BLaER1 treated with 17β-estradiol and CSF1 and Interleukin-3, amounts not matched to agents 10 nM and 100 nM (cell line): ENCODE results near the gene KRT35.
A peak's percentile ranks its signal among the peaks of the same experiment; 100 is the strongest.

ENCODE experiments used
- H3K27ac ChIP-seq, 11 experiments: shearing (Covaris generic); formaldehyde crosslinking; 2 replicates each; pipeline ENCODE4 v1.8.1; 2022
- H3K27me3 ChIP-seq, 11 experiments: shearing (Covaris generic); formaldehyde crosslinking; 2 replicates each; pipeline ENCODE4 v1.8.1; 2022
- H3K36me3 ChIP-seq, 11 experiments: shearing (Covaris generic); formaldehyde crosslinking; 2 replicates each; pipeline ENCODE4 v1.8.1; 2022
- H3K4me1 ChIP-seq, 10 experiments: shearing (Covaris generic); formaldehyde crosslinking; 2 replicates each; pipeline ENCODE4 v1.8.1; 2022
- H3K4me2 ChIP-seq, 11 experiments: shearing (Covaris generic); formaldehyde crosslinking; 2 replicates each; pipeline ENCODE4 v1.8.1; 2022
- H3K4me3 ChIP-seq, 10 experiments: shearing (Covaris generic); formaldehyde crosslinking; 2 replicates each; pipeline ENCODE4 v1.8.1; 2022
- H3K9ac ChIP-seq, 11 experiments: shearing (Covaris generic); formaldehyde crosslinking; 2 replicates each; pipeline ENCODE4 v1.8.1; 2022
- H3K9me3 ChIP-seq, 11 experiments: shearing (Covaris generic); formaldehyde crosslinking; replicated peaks in 1 of 11; 2 replicates each; pipeline ENCODE4 v1.8.1; 2022
- H4K20me1 ChIP-seq, 11 experiments: shearing (Covaris generic); formaldehyde crosslinking; 2 replicates each; pipeline ENCODE4 v1.8.1; 2022
- Cebpa-rat ChIP-seq, 11 experiments: shearing (Covaris generic); IDR thresholded peaks; 2 replicates each; pipeline ENCODE4 v1.8.1; 2022

The KRT35 gene

DNA sequence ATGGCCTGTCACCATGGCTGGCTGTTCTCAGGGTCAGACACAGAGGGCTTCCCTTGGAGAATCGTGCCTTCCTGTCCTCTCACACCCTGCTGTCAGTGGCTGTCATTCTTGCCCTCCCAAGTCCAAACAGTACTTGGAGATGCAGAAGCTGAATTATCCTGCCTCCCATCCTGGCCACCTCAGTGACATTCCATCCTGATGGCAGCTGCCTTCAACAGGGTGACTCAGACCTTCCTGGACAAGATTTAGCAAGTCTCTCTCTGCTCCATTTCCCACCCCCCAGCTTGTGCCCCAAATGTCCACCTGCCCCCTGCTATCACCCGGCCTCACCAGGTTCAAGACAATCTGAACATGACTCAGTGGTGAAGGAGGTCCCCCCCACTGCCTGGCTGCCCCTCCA is 13.6 kb upstream of the KRT35 start:
- peak overlapping the region in 1 of 11 experiments; percentile 3; a peak in 1 of 22 replicates for H3K27ac ChIP-seq

DNA sequence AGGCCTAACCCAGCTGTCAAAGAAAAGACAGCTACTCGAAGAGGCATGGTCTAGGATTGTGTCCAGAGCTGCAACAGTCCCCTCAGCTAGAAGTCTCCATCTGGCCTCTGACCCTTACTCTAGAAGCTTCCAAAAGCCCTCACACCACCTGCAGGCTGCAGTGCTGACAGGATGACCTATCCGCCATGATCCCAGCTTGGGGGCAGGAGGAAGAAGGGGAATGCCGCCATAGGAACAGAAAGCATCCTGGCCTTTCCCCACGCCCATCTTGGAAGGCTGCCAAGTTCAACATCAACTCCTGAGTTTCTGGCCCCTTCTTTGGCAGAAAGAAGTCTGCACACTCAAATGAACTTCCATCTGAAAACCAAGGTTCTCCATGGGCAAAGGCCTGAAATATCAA is 11.8 kb upstream of the KRT35 start:
- H3K27me3 ChIP-seq: no peaks in the 10 kb centered on the region
- peaks cover 16 to 66% (median 36%) of the 10 kb centered on the region in 10 experiments for H3K4me1 ChIP-seq
- no peak overlapping the region for H3K9ac ChIP-seq
- H3K9me3 ChIP-seq: 0 out of 22 replicates have a peak, but pooled peaks cover 0 to 2% (median 0%) of the 10 kb centered on the region in 11 experiments
- H3K27ac ChIP-seq: peak overlapping the region in 2 of 11 experiments; percentile 40 to 42; a peak in 3 of 22 replicates
- no peaks in the 10 kb centered on the region for H3K36me3 ChIP-seq
- no peak overlapping the region for H3K4me3 ChIP-seq
- H4K20me1 ChIP-seq: no peaks in the 10 kb centered on the region
- H3K4me2 ChIP-seq: peak overlapping the region in 5 of 11 experiments; percentile 23 to 63 (median 52); a peak in 10 of 22 replicates
- TF ChIP-seq Cebpa-rat (IDR thresholded peaks at IDR 0.05): no peak

More for the DNA sequence above, 13.6 kb upstream of the KRT35 start:
- no peaks in the 10 kb centered on the region for H3K27me3 ChIP-seq
- 0 out of 22 replicates have a peak, but pooled peaks cover 0 to 5% (median 0%) of the 10 kb centered on the region in 11 experiments for H3K9me3 ChIP-seq
- TF ChIP-seq Cebpa-rat (IDR thresholded peaks at IDR 0.05): no peak
- peaks cover 24 to 80% (median 53%) of the 10 kb centered on the region in 10 experiments for H3K4me1 ChIP-seq
- H3K36me3 ChIP-seq: no peaks in the 10 kb centered on the region
- no peak overlapping the region for H3K4me3 ChIP-seq
- no peaks in the 10 kb centered on the region for H4K20me1 ChIP-seq
- peak overlapping the region in 3 of 11 experiments; percentile 0 to 35 (median 23); a peak in 4 of 22 replicates for H3K4me2 ChIP-seq
- H3K9ac ChIP-seq: no peak overlapping the region

DNA sequence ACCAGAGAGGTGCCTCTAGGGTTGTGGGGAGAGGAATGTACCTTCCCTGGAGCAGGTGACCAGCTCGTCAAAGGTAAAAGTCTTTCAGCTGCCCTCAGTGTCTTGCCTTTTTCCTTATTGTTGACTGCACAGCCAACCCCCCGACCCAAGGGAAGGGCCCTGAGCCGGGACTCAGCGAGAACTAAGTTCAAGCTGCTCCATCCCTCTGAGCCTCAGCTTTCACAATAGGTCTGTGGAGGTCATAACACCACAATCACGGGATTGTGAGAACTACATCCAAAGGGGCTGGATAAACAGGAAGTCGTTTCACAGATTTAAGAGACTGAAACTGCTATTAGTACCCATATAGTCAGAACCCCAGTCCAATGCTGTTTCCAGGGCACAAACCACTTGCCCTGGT is 11.4 kb upstream of the KRT35 start:
- peak overlapping the region in 3 of 11 experiments; percentile 18 to 40 (median 21); a peak in 5 of 22 replicates for H3K27ac ChIP-seq
- H3K4me3 ChIP-seq: no peak overlapping the region
- H3K36me3 ChIP-seq: no peaks in the 10 kb centered on the region
- no peak overlapping the region for H3K9ac ChIP-seq
- H4K20me1 ChIP-seq: no peaks in the 10 kb centered on the region
- peak overlapping the region in 5 of 11 experiments; percentile 23 to 63 (median 52); a peak in 10 of 22 replicates for H3K4me2 ChIP-seq
- no peaks in the 10 kb centered on the region for H3K9me3 ChIP-seq
- peaks cover 13 to 61% (median 32%) of the 10 kb centered on the region in 10 experiments for H3K4me1 ChIP-seq
- H3K27me3 ChIP-seq: no peaks in the 10 kb centered on the region
- TF ChIP-seq Cebpa-rat (IDR thresholded peaks at IDR 0.05): no peak

DNA sequence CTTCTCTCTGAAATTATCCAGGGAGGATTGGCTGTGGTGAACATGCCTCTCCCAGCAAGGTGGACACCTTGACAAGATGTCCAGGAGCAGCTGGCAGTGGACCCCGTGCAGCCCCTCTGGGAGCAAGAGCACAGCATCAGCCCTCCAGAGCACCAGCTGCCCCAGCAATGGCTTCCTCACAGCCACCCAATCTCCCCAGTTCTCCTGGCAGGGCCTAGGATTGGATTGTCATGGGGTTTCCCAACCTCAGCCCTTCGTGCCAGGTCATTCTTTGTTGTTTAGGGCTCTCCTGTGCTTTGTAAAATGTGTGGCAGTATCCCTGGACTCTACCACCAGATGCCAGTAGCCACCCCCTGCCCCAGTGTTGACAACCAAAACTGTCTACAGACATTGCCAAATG is 10.5 kb upstream of the KRT35 start:
- peaks cover 4 to 53% (median 23%) of the 10 kb centered on the region in 10 experiments; a peak in 17 of 20 replicates for H3K4me1 ChIP-seq
- no peak overlapping the region; a peak in 2 of 22 replicates for H3K27ac ChIP-seq
- H4K20me1 ChIP-seq: no peaks in the 10 kb centered on the region
- no peak for TF ChIP-seq Cebpa-rat (IDR thresholded peaks at IDR 0.05)
- no peaks in the 10 kb centered on the region for H3K36me3 ChIP-seq
- H3K9ac ChIP-seq: no peak overlapping the region
- H3K9me3 ChIP-seq: no peaks in the 10 kb centered on the region
- no peaks in the 10 kb centered on the region for H3K27me3 ChIP-seq
- peak overlapping the region in 2 of 11 experiments; percentile 53 to 63; a peak in 3 of 22 replicates for H3K4me2 ChIP-seq
- no peak overlapping the region for H3K4me3 ChIP-seq

DNA sequence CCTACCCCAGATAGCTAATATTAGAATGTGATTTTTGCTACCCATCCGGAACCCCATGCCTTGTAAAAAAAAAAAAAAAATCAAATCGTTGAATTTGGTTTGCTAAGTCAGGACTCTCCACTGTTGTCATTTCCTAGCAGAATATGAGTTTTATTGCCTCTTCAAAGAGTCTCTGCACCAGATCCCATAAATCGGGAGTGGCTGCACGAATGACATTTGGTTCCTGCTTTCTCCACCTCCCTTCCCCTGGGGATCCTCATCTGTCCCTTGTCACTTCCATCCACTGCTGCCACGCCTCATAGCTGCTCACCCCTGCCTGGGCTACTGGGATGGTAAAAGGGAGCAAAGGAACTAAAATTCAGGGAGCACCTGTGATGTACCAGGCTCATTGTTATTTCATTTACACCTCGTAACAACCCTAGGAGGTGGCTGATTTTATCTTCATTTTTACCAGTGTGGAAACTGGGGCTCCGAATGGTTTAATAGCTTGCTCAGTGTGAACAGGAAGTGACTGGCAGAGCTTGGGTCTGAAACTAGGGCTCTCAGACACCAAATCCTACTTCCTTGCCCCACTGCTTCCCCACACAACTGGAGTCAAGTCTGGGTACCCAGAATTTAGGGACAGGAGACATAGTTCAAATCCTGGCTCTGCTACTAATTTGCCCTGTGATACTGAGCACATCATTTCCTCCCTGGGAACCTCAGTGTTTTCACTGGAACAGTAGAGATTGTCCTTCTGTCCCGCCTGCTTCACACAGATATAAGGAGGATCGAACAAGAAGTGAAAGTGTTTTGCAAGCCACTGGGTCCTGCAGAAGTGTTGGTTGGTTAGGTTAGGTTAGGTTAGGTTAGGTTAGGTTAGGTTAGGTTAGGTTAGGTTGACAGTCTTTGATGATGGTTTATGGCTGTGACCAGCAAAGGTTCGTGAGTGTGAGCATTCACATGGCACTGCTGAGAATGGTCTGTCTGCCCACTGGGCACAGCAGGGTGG is 9.3 kb upstream of the KRT35 start:
- Histone ChIP-seq H3K4me3 (no peak overlapping the region), H4K20me1 (no peaks in the 10 kb centered on the region), H3K9ac (peak overlapping the region in 2 of 11 experiments; percentile 7 to 50; a peak in 3 of 22 replicates), H3K36me3 (no peaks in the 10 kb centered on the region), H3K4me2 (peak overlapping the region in 10 of 11 experiments; percentile 12 to 79 (median 52); a peak in 17 of 22 replicates), H3K4me1 (peaks cover 4 to 49% (median 20%) of the 10 kb centered on the region in 10 experiments; a peak in 16 of 20 replicates), H3K9me3 (no peaks in the 10 kb centered on the region), H3K27me3 (no peaks in the 10 kb centered on the region), H3K27ac (peak overlapping the region in 4 of 11 experiments; percentile 6 to 71 (median 62); a peak in 7 of 22 replicates)
- no peak for TF ChIP-seq Cebpa-rat (IDR thresholded peaks at IDR 0.05)

DNA sequence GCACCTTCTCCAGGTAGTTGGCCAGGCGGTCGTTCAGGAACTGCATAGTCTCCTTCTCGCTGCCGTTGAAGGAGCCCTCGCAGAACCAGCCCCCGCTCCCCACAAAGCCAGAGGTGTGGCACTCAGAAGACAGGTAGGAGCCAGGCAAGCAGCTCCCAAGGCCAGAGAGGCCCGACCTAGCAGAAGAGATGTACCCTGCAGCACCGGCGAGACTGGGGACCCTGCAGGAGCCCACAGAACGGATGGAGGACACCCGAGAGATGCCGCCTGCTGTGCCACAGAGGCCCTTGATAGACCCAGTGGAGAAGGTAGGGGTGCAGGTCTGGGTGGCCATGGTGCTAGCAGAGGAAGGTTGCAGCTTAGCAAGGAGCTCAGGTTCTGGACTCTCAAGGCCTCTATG is 8.6 kb upstream of the KRT35 start, which contains the start of gene KRT36:
TSS of gene KRT36 (minus strand) at position 380 of the 400 bp plus-strand sequence. CDS start at position 334, 46 bp downstream.
- Histone ChIP-seq H4K20me1 (no peaks in the 10 kb centered on the region), H3K27me3 (no peaks in the 10 kb centered on the region), H3K4me3 (no peak within 1 kb of the TSS), H3K36me3 (no peaks in the 10 kb centered on the region), H3K9ac (peak within 1 kb of the TSS in 2 of 11 experiments; percentile 7 to 50; a peak in 3 of 22 replicates), H3K27ac (peak within 1 kb of the TSS in 4 of 11 experiments; percentile 6 to 71 (median 62); a peak in 7 of 22 replicates), H3K4me2 (peak within 1 kb of the TSS in 10 of 11 experiments; percentile 12 to 79 (median 52); a peak in 17 of 22 replicates), H3K9me3 (no peaks in the 10 kb centered on the region), H3K4me1 (peaks cover 4 to 45% (median 16%) of the 10 kb centered on the region in 10 experiments; a peak in 16 of 20 replicates)
- no peak for TF ChIP-seq Cebpa-rat (IDR thresholded peaks at IDR 0.05)

DNA sequence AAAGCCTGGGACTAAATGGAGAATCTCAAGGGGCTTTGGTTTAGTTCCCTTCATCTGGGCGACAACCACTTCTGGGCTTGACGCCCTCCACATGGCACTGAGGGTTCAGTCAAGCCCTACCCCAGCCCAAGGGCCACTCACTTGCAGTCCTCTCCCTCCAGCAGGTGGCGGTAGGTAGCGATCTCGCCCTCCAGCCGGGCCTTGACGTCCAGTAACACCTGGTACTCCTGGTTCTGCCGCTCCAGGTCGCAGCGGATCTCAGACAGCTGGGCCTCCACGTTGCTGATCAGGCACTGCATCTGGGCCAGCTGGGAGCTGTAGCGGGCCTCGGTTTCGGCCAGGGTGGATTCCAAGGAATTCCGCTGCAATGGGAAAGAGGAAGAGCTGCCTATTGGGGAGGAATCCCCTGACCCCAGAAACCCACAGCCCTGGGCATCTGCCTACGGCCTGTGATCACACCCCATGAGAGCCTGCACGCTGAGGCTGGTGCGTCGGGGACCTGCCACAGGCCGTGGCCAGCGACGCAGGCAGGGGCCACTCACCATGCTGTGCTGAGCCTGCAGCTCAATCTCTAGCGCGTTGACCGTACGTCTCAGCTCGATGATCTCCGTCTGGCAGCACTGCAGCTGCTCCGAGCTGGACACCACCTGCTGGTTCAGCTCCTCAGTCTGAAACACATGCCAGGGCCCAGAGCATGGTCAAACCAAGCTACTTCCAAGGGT is 6.0 kb upstream of the KRT35 start:
- no peak overlapping the region for H3K27ac ChIP-seq
- H3K9me3 ChIP-seq: no peaks in the 10 kb centered on the region
- H3K27me3 ChIP-seq: no peaks in the 10 kb centered on the region
- H3K4me2 ChIP-seq: no peak overlapping the region
- no peak overlapping the region for H3K9ac ChIP-seq
- H3K4me1 ChIP-seq: peaks cover 4 to 28% (median 11%) of the 10 kb centered on the region in 10 experiments; a peak in 16 of 20 replicates
- TF ChIP-seq Cebpa-rat (IDR thresholded peaks at IDR 0.05): no peak
- H4K20me1 ChIP-seq: no peaks in the 10 kb centered on the region
- no peaks in the 10 kb centered on the region for H3K36me3 ChIP-seq
- no peak overlapping the region for H3K4me3 ChIP-seq

DNA sequence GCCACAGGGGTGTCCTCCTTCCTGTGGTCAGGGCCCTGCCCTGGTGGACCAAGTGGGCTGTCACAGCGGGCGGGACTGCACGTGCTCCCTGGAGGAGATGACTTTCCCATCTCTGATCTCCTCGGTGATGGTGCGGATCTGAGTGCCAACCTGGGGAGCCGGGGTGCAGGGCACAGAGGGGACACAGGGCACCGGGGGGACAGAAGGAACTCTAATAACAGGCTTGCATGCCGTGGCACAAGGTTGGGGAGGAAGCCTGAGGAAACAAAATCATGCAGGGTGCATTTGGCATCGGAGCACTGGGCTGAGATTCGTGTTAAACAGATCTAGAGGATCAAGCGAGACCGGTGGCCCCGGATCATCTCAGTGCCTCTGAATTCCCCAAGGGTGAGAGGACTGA is 5.4 kb upstream of the KRT35 start:
- no peak overlapping the region for H3K9ac ChIP-seq
- no peak for TF ChIP-seq Cebpa-rat (IDR thresholded peaks at IDR 0.05)
- no peaks in the 10 kb centered on the region for H3K9me3 ChIP-seq
- no peaks in the 10 kb centered on the region for H3K27me3 ChIP-seq
- H3K27ac ChIP-seq: no peak overlapping the region
- H4K20me1 ChIP-seq: no peaks in the 10 kb centered on the region
- H3K4me2 ChIP-seq: no peak overlapping the region
- H3K4me3 ChIP-seq: no peak overlapping the region
- H3K4me1 ChIP-seq: peaks cover 4 to 21% (median 11%) of the 10 kb centered on the region in 10 experiments; a peak in 16 of 20 replicates
- no peaks in the 10 kb centered on the region for H3K36me3 ChIP-seq
